NB4 (cell line): ENCODE results near the gene FRZB.

Experiments
- MAX ChIP-seq: IDR thresholded peaks from 2 replicates; pipeline ENCODE4 v1.6.1; 2011; ENCODE audit warnings: low read depth, low read length
- MYC ChIP-seq: IDR thresholded peaks from 2 replicates; pipeline ENCODE4 v1.6.1; 2011; ENCODE audit warnings: low read depth, low read length
- POLR2A ChIP-seq: IDR thresholded peaks from 2 replicates; pipeline ENCODE4 v1.6.1; 2011; ENCODE audit warnings: mild to moderate bottlenecking; ENCODE audit not compliant: insufficient read length; ENCODE audit errors: extremely low read depth
- TF ChIP-seq, protein P1 (sequence below): IDR thresholded peaks from one replicate; pipeline ENCODE4 v1.5.1; 2012; ENCODE audit warnings: low read depth, low read length

GRCh38 chr2:182833084-182833854 is 33.2 kb downstream of the FRZB start:
- TF ChIP-seq, protein P1, sequence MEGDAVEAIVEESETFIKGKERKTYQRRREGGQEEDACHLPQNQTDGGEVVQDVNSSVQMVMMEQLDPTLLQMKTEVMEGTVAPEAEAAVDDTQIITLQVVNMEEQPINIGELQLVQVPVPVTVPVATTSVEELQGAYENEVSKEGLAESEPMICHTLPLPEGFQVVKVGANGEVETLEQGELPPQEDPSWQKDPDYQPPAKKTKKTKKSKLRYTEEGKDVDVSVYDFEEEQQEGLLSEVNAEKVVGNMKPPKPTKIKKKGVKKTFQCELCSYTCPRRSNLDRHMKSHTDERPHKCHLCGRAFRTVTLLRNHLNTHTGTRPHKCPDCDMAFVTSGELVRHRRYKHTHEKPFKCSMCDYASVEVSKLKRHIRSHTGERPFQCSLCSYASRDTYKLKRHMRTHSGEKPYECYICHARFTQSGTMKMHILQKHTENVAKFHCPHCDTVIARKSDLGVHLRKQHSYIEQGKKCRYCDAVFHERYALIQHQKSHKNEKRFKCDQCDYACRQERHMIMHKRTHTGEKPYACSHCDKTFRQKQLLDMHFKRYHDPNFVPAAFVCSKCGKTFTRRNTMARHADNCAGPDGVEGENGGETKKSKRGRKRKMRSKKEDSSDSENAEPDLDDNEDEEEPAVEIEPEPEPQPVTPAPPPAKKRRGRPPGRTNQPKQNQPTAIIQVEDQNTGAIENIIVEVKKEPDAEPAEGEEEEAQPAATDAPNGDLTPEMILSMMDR, result no peak
- no peak for TF ChIP-seq POLR2A
- no peak for TF ChIP-seq MYC
- no peak for TF ChIP-seq MAX
